Measurements from ENCODE around the gene SCN3A.

SCN3A gene

DNA sequence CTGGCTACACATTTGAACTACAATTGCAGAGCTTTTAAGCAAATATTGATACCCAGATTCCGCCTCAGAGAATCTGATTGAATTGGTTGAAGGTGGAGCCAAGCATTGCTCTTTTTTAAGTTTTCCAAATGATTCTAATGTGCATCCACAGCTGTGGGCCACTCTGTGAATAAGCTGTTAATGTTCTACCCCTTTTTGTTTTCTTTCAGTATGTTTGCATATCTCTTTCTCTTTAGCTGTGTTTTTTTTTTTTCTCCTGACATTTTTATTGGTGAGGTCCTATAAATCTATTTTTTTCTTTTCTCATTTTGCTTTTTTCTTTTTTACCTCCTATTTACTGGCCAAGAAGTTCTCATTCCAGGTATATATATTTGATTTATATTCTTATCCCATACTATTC is 6.5 kb downstream of the SCN3A start:
- TF ChIP-seq, protein P1, sequence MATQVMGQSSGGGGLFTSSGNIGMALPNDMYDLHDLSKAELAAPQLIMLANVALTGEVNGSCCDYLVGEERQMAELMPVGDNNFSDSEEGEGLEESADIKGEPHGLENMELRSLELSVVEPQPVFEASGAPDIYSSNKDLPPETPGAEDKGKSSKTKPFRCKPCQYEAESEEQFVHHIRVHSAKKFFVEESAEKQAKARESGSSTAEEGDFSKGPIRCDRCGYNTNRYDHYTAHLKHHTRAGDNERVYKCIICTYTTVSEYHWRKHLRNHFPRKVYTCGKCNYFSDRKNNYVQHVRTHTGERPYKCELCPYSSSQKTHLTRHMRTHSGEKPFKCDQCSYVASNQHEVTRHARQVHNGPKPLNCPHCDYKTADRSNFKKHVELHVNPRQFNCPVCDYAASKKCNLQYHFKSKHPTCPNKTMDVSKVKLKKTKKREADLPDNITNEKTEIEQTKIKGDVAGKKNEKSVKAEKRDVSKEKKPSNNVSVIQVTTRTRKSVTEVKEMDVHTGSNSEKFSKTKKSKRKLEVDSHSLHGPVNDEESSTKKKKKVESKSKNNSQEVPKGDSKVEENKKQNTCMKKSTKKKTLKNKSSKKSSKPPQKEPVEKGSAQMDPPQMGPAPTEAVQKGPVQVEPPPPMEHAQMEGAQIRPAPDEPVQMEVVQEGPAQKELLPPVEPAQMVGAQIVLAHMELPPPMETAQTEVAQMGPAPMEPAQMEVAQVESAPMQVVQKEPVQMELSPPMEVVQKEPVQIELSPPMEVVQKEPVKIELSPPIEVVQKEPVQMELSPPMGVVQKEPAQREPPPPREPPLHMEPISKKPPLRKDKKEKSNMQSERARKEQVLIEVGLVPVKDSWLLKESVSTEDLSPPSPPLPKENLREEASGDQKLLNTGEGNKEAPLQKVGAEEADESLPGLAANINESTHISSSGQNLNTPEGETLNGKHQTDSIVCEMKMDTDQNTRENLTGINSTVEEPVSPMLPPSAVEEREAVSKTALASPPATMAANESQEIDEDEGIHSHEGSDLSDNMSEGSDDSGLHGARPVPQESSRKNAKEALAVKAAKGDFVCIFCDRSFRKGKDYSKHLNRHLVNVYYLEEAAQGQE (IDR thresholded peaks at IDR 0.05; ENCODE audit: insufficient read depth in 1 of 2, low read depth in 2 of 2, low read length in 2 of 2): no peak
- no peak for TF ChIP-seq TAF1 (IDR thresholded peaks at IDR 0.05; ENCODE audit: borderline replicate concordance, insufficient read depth, low read length)

DNA sequence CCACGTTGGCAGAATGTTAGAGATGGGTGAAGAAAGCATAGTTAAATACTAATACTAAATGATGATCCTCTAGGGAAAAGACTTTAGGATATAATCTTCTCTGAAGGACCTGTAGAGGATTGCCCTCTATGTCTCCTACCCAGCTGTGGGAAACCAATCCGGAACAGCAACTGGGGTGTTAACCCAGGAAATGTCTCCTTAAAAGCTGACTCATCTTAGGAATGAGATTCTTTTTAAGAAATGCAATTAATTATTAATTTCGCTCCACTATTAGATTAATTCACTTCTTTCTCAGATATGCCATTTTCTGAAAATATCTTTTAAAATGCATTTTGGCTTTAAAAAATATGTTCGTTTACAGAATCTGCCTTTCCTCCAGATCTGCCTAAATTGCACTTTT is 7.4 kb downstream of the SCN3A start:
- TF ChIP-seq FOXP2 (optimal IDR thresholded peaks at IDR 0.05; ENCODE audit: borderline replicate concordance, extremely low read depth, extremely low read length, insufficient read depth): no peak
- TF ChIP-seq TAF1 (IDR thresholded peaks at IDR 0.05; ENCODE audit: borderline replicate concordance, insufficient read depth, low read length): no peak
- TF ChIP-seq, protein P1 (IDR thresholded peaks at IDR 0.05; ENCODE audit: insufficient read depth in 1 of 2, low read depth in 2 of 2, low read length in 2 of 2): no peak
- TF ChIP-seq POLR2AphosphoS5 (IDR thresholded peaks at IDR 0.05; ENCODE audit: low read depth, low read length): no peak
- TF ChIP-seq SIN3A (IDR thresholded peaks at IDR 0.05; ENCODE audit: borderline replicate concordance, insufficient read depth, low read length): no peak

DNA sequence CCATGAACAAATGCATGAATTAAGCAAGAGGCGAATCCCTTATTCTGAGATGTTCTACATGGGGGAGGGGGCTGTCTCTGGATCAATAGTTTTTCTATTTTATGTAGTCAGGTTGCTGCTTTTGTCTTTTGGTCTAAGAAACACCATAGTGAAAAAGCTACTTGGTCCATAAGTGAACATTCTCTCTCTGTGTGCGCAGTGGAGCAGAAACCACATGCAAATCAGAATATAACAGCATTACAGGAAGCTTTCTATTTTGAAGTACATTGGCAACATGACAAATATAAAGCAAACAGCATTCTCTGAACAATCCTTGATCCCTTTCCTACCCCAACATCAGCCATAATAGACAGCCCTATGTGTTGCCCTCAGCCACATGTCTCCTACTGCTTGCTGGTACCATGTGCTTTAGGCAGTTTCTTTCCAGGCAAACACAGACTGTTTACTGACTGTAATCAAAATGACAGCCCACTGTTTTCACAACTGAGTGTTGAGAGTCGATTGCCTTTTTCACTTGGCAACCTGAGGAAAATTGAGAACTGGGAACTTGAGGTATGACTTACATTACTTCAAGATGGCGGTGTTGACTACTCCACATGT is 10.6 kb downstream of the SCN3A start:
- TF ChIP-seq, protein P1 (IDR thresholded peaks at IDR 0.05; ENCODE audit: insufficient read depth in 1 of 2, low read depth in 2 of 2, low read length in 2 of 2): no peak
- no peak for TF ChIP-seq FOXP2 (optimal IDR thresholded peaks at IDR 0.05; ENCODE audit: borderline replicate concordance, extremely low read depth, extremely low read length, insufficient read depth)
- no peak for TF ChIP-seq TAF1 (IDR thresholded peaks at IDR 0.05; ENCODE audit: borderline replicate concordance, insufficient read depth, low read length)
- no peak for TF ChIP-seq SIN3A (IDR thresholded peaks at IDR 0.05; ENCODE audit: borderline replicate concordance, insufficient read depth, low read length)
- no peak for TF ChIP-seq POLR2AphosphoS5 (IDR thresholded peaks at IDR 0.05; ENCODE audit: low read depth, low read length)

DNA sequence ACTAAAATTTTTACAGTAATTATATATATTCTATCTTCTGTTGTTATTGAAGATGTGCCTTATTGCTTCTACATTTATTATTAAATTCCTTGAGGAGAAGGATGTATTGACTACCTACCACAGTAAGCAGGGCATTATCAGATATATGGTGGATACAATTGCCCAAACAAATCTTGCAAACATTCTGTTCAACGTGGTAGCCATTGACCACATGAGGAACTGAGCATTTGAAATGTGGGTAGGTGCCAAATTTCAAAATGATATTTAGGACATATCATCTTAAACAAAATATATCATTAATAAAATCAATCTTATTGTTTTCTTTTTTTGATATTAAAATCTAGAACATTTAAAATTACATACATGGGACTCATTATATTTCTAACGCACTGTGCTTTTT is 11.1 kb downstream of the SCN3A start:
- TF ChIP-seq, protein P1 (IDR thresholded peaks at IDR 0.05; ENCODE audit: insufficient read depth in 1 of 2, low read depth in 2 of 2, low read length in 2 of 2): no peak
- no peak for TF ChIP-seq POLR2AphosphoS5 (IDR thresholded peaks at IDR 0.05; ENCODE audit: low read depth, low read length)
- no peak for TF ChIP-seq SIN3A (IDR thresholded peaks at IDR 0.05; ENCODE audit: borderline replicate concordance, insufficient read depth, low read length)
- no peak for TF ChIP-seq FOXP2 (optimal IDR thresholded peaks at IDR 0.05; ENCODE audit: borderline replicate concordance, extremely low read depth, extremely low read length, insufficient read depth)
- no peak for TF ChIP-seq TAF1 (IDR thresholded peaks at IDR 0.05; ENCODE audit: borderline replicate concordance, insufficient read depth, low read length)

Measured in PFSK-1 (cell line).